Activated T-helper 1 cell treated with anti-CD3 and anti-CD28 coated beads, Interleukin-12 subunit alpha, Interleukin-12 subunit beta, Interleukin-2, Interleukin-4 antibody, amounts not matched to agents 30 ng/mL and 10 ng/mL and 1 ng/mL, durations not matched to agents 14 hours and 24 hours and 36 hours (primary cell): ENCODE results near the gene MYOZ1. TPM values are rescaled to one million over a fixed set of nuclear protein-coding genes. Genes with fewer than 3 reads are reported as not detected.
A peak's percentile ranks its signal among the peaks of the same experiment; 100 is the strongest.

Experiments
- DNase-seq: peaks from one replicate; pipeline ENCODE4 v3.0.0; 2021; ENCODE audit warnings: low spot score
- H3K27ac Mint-ChIP-seq: one replicate; pipeline ENCODE4 v1.8.0; 2021; ENCODE audit warnings: mild to moderate bottlenecking, mixed read lengths
- H3K27me3 Mint-ChIP-seq: one replicate; pipeline ENCODE4 v1.8.0; 2022; ENCODE audit warnings: mild to moderate bottlenecking, moderate library complexity, mixed read lengths; ENCODE audit not compliant: insufficient read depth
- H3K36me3 Mint-ChIP-seq: one replicate; pipeline ENCODE4 v1.8.0; 2021; ENCODE audit warnings: low read depth, mixed read lengths
- H3K4me1 Mint-ChIP-seq: one replicate; pipeline ENCODE4 v1.8.0; 2021; ENCODE audit warnings: low read depth, mixed read lengths
- H3K4me3 Mint-ChIP-seq: one replicate; pipeline ENCODE4 v1.8.0; 2021; ENCODE audit warnings: mild to moderate bottlenecking, moderate library complexity, mixed read lengths
- H3K9me3 Mint-ChIP-seq: one replicate; pipeline ENCODE4 v1.8.0; 2021; ENCODE audit warnings: mixed read lengths
- intact Hi-C: fragments of 100-400 bp; cut with micrococcal nuclease; formaldehyde crosslinking; loops from one replicate; pipeline ENCODE4 v1.15.1; 2024
- total RNA-seq: library from RNA; stranded (reverse); gene quantifications from 2 replicates; pipeline ENCODE4 v1.2.3, GENCODE V29; 2022

MYOZ1 gene
- total RNA-seq, 1 donor from 2014 or later = not detected

DNA sequence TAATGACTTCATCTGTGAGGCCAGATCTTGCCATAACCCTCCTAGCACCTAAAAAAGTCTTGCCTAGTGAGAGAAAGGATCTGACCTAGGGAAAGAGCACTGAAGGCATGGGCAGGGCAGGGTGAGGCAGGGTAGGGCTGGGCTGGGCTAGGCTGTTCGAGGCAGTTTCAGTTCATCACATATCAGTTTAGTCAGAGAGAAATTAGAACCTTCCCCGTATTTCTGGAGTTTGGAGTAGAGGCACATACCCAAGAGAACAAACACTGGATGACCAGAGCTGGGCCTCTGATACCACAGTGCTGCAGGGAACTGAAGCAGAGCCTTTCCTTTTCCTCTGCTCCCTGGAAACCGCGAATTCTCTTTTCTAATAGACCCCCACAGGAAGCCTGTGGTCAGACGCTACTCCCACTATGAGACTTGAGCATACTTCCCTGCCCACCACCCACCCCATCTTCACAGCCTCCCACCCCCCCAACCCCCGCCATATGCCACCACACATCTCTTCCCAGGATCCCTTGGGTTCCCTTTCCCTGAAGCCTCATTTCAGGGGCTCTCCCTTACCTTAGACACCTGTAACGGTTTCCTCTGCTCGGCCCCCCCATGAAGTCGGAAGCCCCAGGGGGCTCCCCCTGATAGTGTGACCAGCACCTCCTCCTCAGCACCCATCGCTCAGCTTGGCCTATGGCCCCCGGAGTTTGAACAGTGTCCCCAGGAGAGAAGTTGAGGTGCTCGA lies 14.1 kb upstream of the MYOZ1 start:
- no peak overlapping the region for H3K4me3 Mint-ChIP-seq
- no peaks in the 10 kb centered on the region for H3K27me3 Mint-ChIP-seq
- H3K9me3 Mint-ChIP-seq = no peaks in the 10 kb centered on the region
- H3K27ac Mint-ChIP-seq = no peak overlapping the region
- no peaks in the 10 kb centered on the region for H3K36me3 Mint-ChIP-seq
- DNase-seq = no peak
- intact Hi-C loops = no loop called here
- H3K4me1 Mint-ChIP-seq = no peaks in the 10 kb centered on the region

GRCh38 chr10:73653701-73654100 lies 12.4 kb upstream of the MYOZ1 start:
- intact Hi-C loops = no loop called here
- Mint-ChIP-seq H3K27me3 (peaks cover 2% of the 10 kb centered on the region), H3K9me3 (no peaks in the 10 kb centered on the region)

GRCh38 chr10:73653195-73653594 lies 11.9 kb upstream of the MYOZ1 start:
- no peak for DNase-seq
- no peaks in the 10 kb centered on the region for H3K9me3 Mint-ChIP-seq
- no peak overlapping the region for H3K4me3 Mint-ChIP-seq
- no peaks in the 10 kb centered on the region for H3K4me1 Mint-ChIP-seq
- peaks cover 2% of the 10 kb centered on the region for H3K27me3 Mint-ChIP-seq
- intact Hi-C loops = no loop called here
- no peaks in the 10 kb centered on the region for H3K36me3 Mint-ChIP-seq
- H3K27ac Mint-ChIP-seq = no peak overlapping the region

More at GRCh38 chr10:73653701-73654100, 12.4 kb upstream of the MYOZ1 start:
- no peak for DNase-seq
- Mint-ChIP-seq H3K4me3 (no peak overlapping the region), H3K36me3 (no peaks in the 10 kb centered on the region), H3K4me1 (no peaks in the 10 kb centered on the region), H3K27ac (no peak overlapping the region)

DNA sequence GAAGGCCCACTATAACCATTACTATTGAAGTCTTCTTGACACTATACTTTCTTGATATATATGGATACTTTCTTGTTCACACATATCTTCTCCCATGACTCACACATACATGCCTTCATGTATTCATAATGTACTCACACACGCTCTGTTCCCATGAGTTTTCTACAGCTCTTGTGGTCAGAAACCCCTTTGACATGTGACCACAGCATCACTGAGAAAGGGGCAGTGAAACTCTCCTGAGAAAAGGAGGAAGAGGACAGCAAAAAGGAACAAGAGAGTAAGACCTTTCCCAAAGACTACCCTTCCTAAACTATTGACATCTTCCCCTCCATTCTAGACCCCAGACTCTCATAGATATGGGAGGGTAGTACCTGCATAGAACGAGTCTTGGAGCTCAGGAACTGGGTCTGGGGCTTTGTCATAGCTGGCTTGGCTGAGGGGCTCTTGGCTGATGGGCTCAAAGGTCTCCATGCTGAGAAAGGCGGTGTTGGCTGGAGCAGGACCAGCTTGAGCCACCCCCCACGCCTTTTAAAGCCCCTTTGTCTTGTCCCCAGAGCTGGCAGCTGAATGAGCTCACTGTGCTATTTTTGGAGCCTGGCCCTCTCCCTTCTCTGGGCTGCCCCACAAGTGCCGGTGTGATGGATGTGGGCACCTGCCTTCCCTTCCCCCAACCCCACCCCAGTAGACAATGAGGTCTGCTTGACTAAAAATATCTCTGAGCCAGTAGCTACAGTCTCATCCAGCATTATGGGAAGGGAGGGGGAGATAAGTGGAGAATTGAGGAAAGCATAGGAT lies 9.5 kb upstream of the MYOZ1 start:
- Mint-ChIP-seq H3K36me3 (no peaks in the 10 kb centered on the region), H3K4me1 (no peaks in the 10 kb centered on the region), H3K4me3 (no peak overlapping the region), H3K27ac (no peak overlapping the region), H3K27me3 (peaks cover 7% of the 10 kb centered on the region), H3K9me3 (no peaks in the 10 kb centered on the region)
- intact Hi-C loops = no loop called here
- no peak for DNase-seq

DNA sequence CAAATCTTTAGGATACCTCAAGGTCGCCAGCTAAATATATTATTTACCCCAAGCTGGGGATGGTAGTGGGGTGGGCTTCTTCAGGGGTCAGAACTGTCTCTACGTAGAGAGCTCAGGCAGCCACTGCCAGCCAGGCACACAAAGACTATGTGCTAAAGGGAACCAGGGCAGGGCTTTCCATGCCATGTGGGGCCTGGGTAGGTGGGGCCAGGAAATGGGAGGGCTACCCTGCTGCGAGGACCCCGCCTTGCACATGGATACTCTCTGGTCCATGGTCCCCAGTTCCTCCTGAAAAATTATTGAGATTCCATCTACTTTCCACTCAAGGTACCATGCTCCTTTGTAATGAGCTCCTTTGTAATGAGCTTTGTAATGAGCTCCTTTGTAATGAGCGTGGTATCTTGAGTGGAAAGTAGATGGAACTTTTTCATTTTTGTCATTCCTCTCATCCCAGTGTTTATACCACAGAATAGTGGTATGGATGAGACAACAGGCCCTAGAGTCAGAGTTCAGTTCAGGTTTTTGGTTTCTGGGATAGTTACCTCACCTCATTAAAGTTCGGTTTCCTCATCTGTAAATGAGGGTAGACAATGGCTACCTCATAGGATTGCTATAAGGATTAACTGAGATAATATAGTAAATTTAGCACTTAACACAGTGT lies 8.7 kb upstream of the MYOZ1 start:
- Mint-ChIP-seq H3K9me3 (no peaks in the 10 kb centered on the region), H3K4me1 (peaks cover 6% of the 10 kb centered on the region), H3K4me3 (no peak overlapping the region), H3K27ac (no peak overlapping the region), H3K27me3 (peaks cover 7% of the 10 kb centered on the region), H3K36me3 (no peaks in the 10 kb centered on the region)
- intact Hi-C loops = no loop called here
- DNase-seq = no peak

DNA sequence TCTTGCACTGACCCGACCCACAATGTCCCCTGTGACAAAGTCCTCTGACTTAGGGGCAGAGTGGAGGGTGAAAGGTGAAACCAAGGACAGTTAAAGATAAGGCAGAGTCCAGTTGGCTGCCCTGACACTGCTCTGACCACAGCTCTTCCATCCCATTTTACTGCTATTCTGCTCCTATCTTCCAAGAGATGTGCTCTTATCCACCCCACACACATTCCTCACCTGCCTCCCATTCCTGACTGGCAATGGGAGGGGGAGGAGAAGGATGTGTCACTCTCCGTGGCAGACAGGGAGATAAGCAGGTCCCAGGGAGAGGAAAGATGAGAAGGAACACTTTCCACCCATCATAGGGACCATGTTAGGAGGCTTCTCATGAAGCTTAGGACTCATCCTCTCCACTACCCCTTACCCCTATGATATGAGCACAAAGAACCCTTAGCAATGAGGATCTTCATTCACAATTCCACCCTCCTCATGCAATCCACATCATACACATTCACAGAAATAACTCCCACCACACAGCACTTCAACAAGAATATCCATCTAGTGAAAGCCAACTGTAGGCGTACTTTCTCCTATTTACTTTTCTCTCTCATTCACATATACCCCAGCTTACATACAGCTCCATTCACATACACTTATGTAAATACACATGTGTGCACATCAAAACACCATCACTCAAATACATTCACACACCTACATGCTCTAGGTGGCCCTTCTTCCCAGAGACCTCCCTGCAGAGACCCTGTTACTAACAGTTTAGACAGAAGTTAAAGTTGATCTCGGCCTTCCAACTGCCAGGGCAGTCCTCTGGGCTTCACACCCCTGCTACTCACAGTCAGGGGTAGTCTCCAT lies 7.9 kb upstream of the MYOZ1 start:
- intact Hi-C loops = no loop called here
- H3K36me3 Mint-ChIP-seq = no peaks in the 10 kb centered on the region
- no peak overlapping the region for H3K4me3 Mint-ChIP-seq
- peaks cover 14% of the 10 kb centered on the region for H3K4me1 Mint-ChIP-seq
- H3K27ac Mint-ChIP-seq = no peak overlapping the region
- no peaks in the 10 kb centered on the region for H3K9me3 Mint-ChIP-seq
- no peak for DNase-seq
- H3K27me3 Mint-ChIP-seq = peaks cover 12% of the 10 kb centered on the region

DNA sequence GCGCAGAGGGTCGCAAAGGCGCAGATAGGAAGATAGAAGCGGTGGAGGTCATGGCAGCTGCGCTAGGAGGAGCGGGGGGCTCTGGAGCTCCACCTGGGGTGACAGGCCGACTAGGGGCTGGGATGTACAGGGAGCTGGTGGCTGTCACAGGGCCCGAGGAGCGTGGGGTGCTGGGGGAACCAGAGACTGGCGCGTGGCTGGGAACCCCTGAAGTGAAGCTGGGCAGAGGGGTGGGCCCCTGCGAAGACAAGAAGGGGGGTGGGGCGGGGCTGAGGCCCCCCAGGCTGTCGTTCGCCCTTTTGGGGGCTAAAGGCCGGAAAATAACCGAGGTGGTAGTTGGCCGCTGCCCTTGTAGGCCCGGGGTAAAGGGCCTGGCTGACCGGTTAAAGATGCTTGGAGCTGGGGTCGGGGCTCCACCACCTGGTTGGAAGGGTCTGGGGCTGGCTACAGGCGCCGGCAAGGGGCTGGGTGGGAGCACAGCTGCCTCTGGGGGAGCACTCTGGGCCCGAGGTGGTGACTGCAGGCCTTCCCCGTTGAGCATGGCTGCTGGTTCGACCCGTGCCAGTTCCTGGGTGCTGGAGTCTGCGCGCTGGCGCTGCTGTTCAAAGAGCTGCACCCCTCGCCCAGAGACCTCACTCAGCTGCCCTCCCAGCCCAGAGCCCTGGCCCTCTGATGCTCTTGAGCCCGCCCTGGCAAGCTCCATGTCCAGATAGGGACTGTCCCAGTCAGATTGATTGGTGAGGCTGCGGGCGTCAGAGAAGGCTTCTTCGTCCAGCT lies 6.8 kb upstream of the MYOZ1 start:
- no peaks in the 10 kb centered on the region for H3K36me3 Mint-ChIP-seq
- intact Hi-C loops = no loop called here
- no peaks in the 10 kb centered on the region for H3K9me3 Mint-ChIP-seq
- peaks cover 23% of the 10 kb centered on the region for H3K4me1 Mint-ChIP-seq
- H3K27me3 Mint-ChIP-seq = peaks cover 12% of the 10 kb centered on the region
- H3K27ac Mint-ChIP-seq = no peak overlapping the region
- no peak for DNase-seq
- H3K4me3 Mint-ChIP-seq = peak overlapping the region; percentile 41

GRCh38 chr10:73647211-73647874 lies 6.1 kb upstream of the MYOZ1 start:
- intact Hi-C loops = no loop called here
- no peak for DNase-seq
- H3K36me3 Mint-ChIP-seq = no peaks in the 10 kb centered on the region
- H3K27me3 Mint-ChIP-seq = peaks cover 12% of the 10 kb centered on the region
- peak overlapping the region; percentile 41 for H3K4me3 Mint-ChIP-seq
- H3K27ac Mint-ChIP-seq = no peak overlapping the region
- H3K9me3 Mint-ChIP-seq = no peaks in the 10 kb centered on the region
- H3K4me1 Mint-ChIP-seq = peaks cover 23% of the 10 kb centered on the region

DNA sequence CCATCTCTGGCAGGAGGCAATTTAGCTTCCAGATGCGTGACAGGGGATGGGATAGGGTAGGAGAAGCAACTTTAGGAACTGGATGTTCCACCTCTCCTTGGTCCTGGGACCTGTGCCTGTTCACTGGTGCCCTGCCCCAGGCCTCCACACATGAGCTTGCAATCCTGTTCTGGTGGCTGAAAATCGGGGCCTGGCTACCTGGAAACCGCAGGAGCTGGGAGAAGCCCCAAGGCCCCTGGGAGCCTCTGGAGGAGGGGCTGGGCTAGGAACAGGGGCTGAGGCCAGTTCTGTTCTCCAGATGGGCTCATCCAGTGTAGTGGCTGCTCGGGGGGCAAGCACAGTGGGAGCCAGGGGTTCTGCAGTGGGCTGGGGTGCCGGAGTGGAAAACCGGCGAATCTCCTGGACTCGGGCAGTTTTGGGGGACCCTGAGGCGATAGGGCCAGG lies 5.3 kb upstream of the MYOZ1 start:
- H3K9me3 Mint-ChIP-seq = no peaks in the 10 kb centered on the region
- H3K4me1 Mint-ChIP-seq = peaks cover 23% of the 10 kb centered on the region
- intact Hi-C loops = no loop called here
- H3K27ac Mint-ChIP-seq = no peak overlapping the region
- DNase-seq = no peak
- H3K27me3 Mint-ChIP-seq = peaks cover 13% of the 10 kb centered on the region
- H3K36me3 Mint-ChIP-seq = no peaks in the 10 kb centered on the region
- no peak overlapping the region for H3K4me3 Mint-ChIP-seq

DNA sequence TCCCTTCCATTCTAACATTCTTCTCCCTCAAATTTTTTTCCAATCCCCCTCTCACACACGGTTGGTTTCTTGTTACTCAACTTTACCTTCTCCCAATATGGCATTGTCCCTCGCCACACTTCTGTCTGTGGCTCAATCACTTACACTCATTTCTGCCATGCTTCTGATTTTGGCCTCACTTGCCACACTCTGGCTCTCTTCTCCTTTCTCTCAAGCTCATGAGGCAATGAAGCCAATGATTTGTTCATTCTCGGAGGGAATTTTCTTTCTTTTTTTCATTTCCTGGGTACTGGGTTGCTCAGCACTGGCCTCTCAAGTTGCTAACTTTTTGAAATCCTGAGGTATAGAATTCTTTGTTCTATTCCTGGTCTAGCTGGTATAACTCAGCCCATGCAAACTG lies 4.0 kb upstream of the MYOZ1 start:
- Mint-ChIP-seq H3K36me3 (no peaks in the 10 kb centered on the region), H3K9me3 (no peaks in the 10 kb centered on the region), H3K27me3 (peaks cover 15% of the 10 kb centered on the region), H3K4me1 (peaks cover 23% of the 10 kb centered on the region), H3K27ac (no peak overlapping the region), H3K4me3 (no peak overlapping the region)
- intact Hi-C loops = no loop called here
- DNase-seq = no peak

GRCh38 chr10:73644767-73645166 lies 3.5 kb upstream of the MYOZ1 start:
- Mint-ChIP-seq H3K4me1 (peaks cover 23% of the 10 kb centered on the region), H3K36me3 (no peaks in the 10 kb centered on the region), H3K9me3 (no peaks in the 10 kb centered on the region), H3K4me3 (no peak overlapping the region), H3K27me3 (peaks cover 15% of the 10 kb centered on the region), H3K27ac (no peak overlapping the region)
- intact Hi-C loops = loop anchor here (1.0 to 5.0 kb wide), 4 partner anchors 19 to 380 kb away; partner anchors contain the start of gene CFAP70
- no peak for DNase-seq
